ENCODE data around the gene PTPRM. TPM values are rescaled to one million over a fixed set of nuclear protein-coding genes. Genes with fewer than 3 reads are reported as not detected.

PTPRM gene
- polyA plus RNA-seq, 1 of the 3 experiments (the other 2 are of a cell fraction), result 16.0 TPM

- H3K9ac ChIP-seq, result no peak overlapping the region
- peak overlapping the region; percentile 57 for H3K4me2 ChIP-seq
- H2AFZ ChIP-seq (ENCODE audit: low read depth), result 0 out of 2 replicates have a peak overlapping the region, but pooled peaks have one; percentile 39
- POLR2A ChIA-PET, result no interaction called here
- H3K79me2 ChIP-seq (ENCODE audit: insufficient read depth), result no peaks in the 10 kb centered on the region
- TF ChIP-seq CHD2 (IDR thresholded peaks at IDR 0.05; ENCODE audit: low read length, partially characterized antibody), result no peak
- TF ChIP-seq YY1 (IDR thresholded peaks at IDR 0.05; ENCODE audit: low read depth), result no peak
- no peak for TF ChIP-seq FOSL2 (IDR thresholded peaks at IDR 0.05; ENCODE audit: borderline replicate concordance, low read depth)
- TF ChIP-seq, protein P1, sequence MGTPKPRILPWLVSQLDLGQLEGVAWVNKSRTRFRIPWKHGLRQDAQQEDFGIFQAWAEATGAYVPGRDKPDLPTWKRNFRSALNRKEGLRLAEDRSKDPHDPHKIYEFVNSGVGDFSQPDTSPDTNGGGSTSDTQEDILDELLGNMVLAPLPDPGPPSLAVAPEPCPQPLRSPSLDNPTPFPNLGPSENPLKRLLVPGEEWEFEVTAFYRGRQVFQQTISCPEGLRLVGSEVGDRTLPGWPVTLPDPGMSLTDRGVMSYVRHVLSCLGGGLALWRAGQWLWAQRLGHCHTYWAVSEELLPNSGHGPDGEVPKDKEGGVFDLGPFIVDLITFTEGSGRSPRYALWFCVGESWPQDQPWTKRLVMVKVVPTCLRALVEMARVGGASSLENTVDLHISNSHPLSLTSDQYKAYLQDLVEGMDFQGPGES (IDR thresholded peaks at IDR 0.05; ENCODE audit: low read depth, low read length), result no peak
- no peak for TF ChIP-seq TEAD4 (IDR thresholded peaks at IDR 0.05; ENCODE audit: borderline replicate concordance, insufficient read depth)
- no peak for TF ChIP-seq GABPA (IDR thresholded peaks at IDR 0.05; ENCODE audit: low read depth)
- TF ChIP-seq, protein P2, sequence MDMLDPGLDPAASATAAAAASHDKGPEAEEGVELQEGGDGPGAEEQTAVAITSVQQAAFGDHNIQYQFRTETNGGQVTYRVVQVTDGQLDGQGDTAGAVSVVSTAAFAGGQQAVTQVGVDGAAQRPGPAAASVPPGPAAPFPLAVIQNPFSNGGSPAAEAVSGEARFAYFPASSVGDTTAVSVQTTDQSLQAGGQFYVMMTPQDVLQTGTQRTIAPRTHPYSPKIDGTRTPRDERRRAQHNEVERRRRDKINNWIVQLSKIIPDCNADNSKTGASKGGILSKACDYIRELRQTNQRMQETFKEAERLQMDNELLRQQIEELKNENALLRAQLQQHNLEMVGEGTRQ (IDR thresholded peaks at IDR 0.05; ENCODE audit: borderline replicate concordance, low read depth, low read length), result no peak
- TF ChIP-seq, protein P3, sequence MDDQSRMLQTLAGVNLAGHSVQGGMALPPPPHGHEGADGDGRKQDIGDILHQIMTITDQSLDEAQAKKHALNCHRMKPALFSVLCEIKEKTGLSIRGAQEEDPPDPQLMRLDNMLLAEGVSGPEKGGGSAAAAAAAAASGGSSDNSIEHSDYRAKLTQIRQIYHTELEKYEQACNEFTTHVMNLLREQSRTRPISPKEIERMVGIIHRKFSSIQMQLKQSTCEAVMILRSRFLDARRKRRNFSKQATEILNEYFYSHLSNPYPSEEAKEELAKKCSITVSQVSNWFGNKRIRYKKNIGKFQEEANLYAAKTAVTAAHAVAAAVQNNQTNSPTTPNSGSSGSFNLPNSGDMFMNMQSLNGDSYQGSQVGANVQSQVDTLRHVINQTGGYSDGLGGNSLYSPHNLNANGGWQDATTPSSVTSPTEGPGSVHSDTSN (IDR thresholded peaks at IDR 0.05), result no peak
- no peak for TF ChIP-seq SIN3A (IDR thresholded peaks at IDR 0.05; ENCODE audit: borderline replicate concordance, low read depth, low read length)
- H3F3A ChIP-seq (replicated peaks; ENCODE audit: insufficient read depth), result no peaks in the 10 kb centered on the region
- H3K27ac ChIP-seq (ENCODE audit: low read depth in 2 of 2, low read length in 1 of 2), result peak overlapping the region in 1 of 2 experiments; percentile 39; a peak in 1 of 4 replicates
- no peaks in the 10 kb centered on the region for H3K36me3 ChIP-seq (replicated peaks in 1 of 2; ENCODE audit: control insufficient read depth in 1 of 2, insufficient read depth in 2 of 2, low read length in 1 of 2)
- no peaks in the 10 kb centered on the region for H4K20me1 ChIP-seq (ENCODE audit: insufficient read depth)
- CTCF ChIA-PET, result interaction anchor here (1.7 kb wide), 1 partner anchor 11 kb away, joined by 5 read pairs; no protein-coding TSS in a partner anchor
- H3K27me3 ChIP-seq (ENCODE audit: insufficient read depth), result no peaks in the 10 kb centered on the region
- no peaks in the 10 kb centered on the region for H3K9me3 ChIP-seq
- WGBS (ENCODE audit: low lambda C conversion rate), result 53% methylated on average over 4 of the region's 4 CpGs
- peaks cover 0 to 15% of the 10 kb centered on the region in 2 experiments; a peak in 1 of 4 replicates for H3K4me1 ChIP-seq (ENCODE audit: control insufficient read depth in 1 of 2, insufficient read depth in 2 of 2, low read depth in 1 of 2, low read length in 1 of 2)
- no peaks in the 10 kb centered on the region for H3K9me2 ChIP-seq
- no peak for DNase-seq
- H3K4me3 ChIP-seq (ENCODE audit: low read depth in 2 of 2, low read length in 1 of 2), result no peak overlapping the region; a peak in 1 of 4 replicates
These were observed 391.2 kb downstream of the PTPRM start for GRCh38 chr18:7958081-7958896.

- H3K4me3 ChIP-seq (ENCODE audit: low read depth in 2 of 2, low read length in 1 of 2), result no peak overlapping the region; a peak in 1 of 4 replicates
- H4K20me1 ChIP-seq (ENCODE audit: insufficient read depth), result no peaks in the 10 kb centered on the region
- no peak for DNase-seq
- H3K4me2 ChIP-seq, result peak overlapping the region; percentile 57
- H3K27ac ChIP-seq (ENCODE audit: low read depth in 2 of 2, low read length in 1 of 2), result peak overlapping the region in 1 of 2 experiments; percentile 39; a peak in 1 of 4 replicates
- CTCF ChIA-PET, result interaction anchor here (1.7 kb wide), 1 partner anchor 11 kb away, joined by 5 read pairs; no protein-coding TSS in a partner anchor
- H3K4me1 ChIP-seq (ENCODE audit: control insufficient read depth in 1 of 2, insufficient read depth in 2 of 2, low read depth in 1 of 2, low read length in 1 of 2), result peaks cover 0 to 20% of the 10 kb centered on the region in 2 experiments; a peak in 1 of 4 replicates
- no peaks in the 10 kb centered on the region for H3K36me3 ChIP-seq (replicated peaks in 1 of 2; ENCODE audit: control insufficient read depth in 1 of 2, insufficient read depth in 2 of 2, low read length in 1 of 2)
- H3K9me3 ChIP-seq, result no peaks in the 10 kb centered on the region
- H3K9ac ChIP-seq, result no peak overlapping the region
- 0 out of 2 replicates have a peak overlapping the region, but pooled peaks have one; percentile 39 for H2AFZ ChIP-seq (ENCODE audit: low read depth)
- H3F3A ChIP-seq (replicated peaks; ENCODE audit: insufficient read depth), result no peaks in the 10 kb centered on the region
- POLR2A ChIA-PET, result no interaction called here
- H3K9me2 ChIP-seq, result no peaks in the 10 kb centered on the region
- H3K79me2 ChIP-seq (ENCODE audit: insufficient read depth), result no peaks in the 10 kb centered on the region
- H3K27me3 ChIP-seq (ENCODE audit: insufficient read depth), result no peaks in the 10 kb centered on the region
- WGBS (ENCODE audit: low lambda C conversion rate), result 81% methylated on average over 1 of the region's 1 CpG
- TF ChIP-seq, protein P4, sequence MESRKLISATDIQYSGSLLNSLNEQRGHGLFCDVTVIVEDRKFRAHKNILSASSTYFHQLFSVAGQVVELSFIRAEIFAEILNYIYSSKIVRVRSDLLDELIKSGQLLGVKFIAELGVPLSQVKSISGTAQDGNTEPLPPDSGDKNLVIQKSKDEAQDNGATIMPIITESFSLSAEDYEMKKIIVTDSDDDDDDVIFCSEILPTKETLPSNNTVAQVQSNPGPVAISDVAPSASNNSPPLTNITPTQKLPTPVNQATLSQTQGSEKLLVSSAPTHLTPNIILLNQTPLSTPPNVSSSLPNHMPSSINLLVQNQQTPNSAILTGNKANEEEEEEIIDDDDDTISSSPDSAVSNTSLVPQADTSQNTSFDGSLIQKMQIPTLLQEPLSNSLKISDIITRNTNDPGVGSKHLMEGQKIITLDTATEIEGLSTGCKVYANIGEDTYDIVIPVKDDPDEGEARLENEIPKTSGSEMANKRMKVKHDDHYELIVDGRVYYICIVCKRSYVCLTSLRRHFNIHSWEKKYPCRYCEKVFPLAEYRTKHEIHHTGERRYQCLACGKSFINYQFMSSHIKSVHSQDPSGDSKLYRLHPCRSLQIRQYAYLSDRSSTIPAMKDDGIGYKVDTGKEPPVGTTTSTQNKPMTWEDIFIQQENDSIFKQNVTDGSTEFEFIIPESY (IDR thresholded peaks at IDR 0.05; ENCODE audit: borderline replicate concordance, low read depth), result no peak
- TF ChIP-seq, protein P5, sequence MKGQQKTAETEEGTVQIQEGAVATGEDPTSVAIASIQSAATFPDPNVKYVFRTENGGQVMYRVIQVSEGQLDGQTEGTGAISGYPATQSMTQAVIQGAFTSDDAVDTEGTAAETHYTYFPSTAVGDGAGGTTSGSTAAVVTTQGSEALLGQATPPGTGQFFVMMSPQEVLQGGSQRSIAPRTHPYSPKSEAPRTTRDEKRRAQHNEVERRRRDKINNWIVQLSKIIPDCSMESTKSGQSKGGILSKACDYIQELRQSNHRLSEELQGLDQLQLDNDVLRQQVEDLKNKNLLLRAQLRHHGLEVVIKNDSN (IDR thresholded peaks at IDR 0.05; ENCODE audit: borderline replicate concordance, low read depth), result no peak
- TF ChIP-seq FOXJ3 (CRISPR knock-in tag; IDR thresholded peaks at IDR 0.05) (no peak), RFX5 (IDR thresholded peaks at IDR 0.05; ENCODE audit: low read length) (no peak), ELF1 (IDR thresholded peaks at IDR 0.05) (no peak), GATA2 (CRISPR knock-in tag; IDR thresholded peaks at IDR 0.05) (no peak), SMC3 (IDR thresholded peaks at IDR 0.05; ENCODE audit: low read depth, low read length) (no peak), YY1 (IDR thresholded peaks at IDR 0.05; ENCODE audit: low read depth) (no peak), FOXM1 (IDR thresholded peaks at IDR 0.05; ENCODE audit: low read depth) (no peak)
- TF ChIP-seq, protein P1 (IDR thresholded peaks at IDR 0.05; ENCODE audit: low read depth, low read length), result no peak
- TF ChIP-seq, protein P3 (IDR thresholded peaks at IDR 0.05), result no peak
These were observed 391.7 kb downstream of the PTPRM start for GRCh38 chr18:7958897-7959146.
